ENCODE data around the gene G6PC2.

The G6PC2 gene

GRCh38 chr2:168948621-168949212, 47.6 kb downstream of the G6PC2 start:
- no peak for DNase-seq (ENCODE audit: low read depth)

DNA sequence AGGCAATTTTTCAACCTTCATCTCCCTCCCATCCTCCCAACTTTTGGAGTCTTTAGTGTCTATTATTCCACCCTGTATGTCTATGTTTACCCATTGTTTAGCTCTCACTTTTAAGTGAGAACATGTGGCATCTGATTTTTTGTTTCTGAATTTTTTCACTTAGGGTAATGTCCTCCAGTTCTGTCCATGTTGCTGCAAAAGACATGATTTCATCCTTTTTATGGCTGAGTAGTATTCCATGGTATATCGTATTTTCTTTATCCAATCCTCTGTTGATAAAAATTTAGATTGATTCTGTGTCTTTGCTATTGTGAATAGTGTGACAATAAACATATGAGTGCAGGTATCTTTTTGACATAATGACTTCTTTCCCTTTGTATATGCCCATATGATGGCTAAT, 48.2 kb downstream of the G6PC2 start:
- DNase-seq (ENCODE audit: low read depth) = no peak

- no peak for DNase-seq (ENCODE audit: low read depth)
These were observed 50.8 kb downstream of the G6PC2 start for GRCh38 chr2:168951871-168952270.

GRCh38 chr2:168952424-168952823, 51.3 kb downstream of the G6PC2 start:
- no peak for DNase-seq (ENCODE audit: low read depth)

GRCh38 chr2:168954256-168954655, 53.2 kb downstream of the G6PC2 start:
- DNase-seq (ENCODE audit: low read depth) = no peak

DNA sequence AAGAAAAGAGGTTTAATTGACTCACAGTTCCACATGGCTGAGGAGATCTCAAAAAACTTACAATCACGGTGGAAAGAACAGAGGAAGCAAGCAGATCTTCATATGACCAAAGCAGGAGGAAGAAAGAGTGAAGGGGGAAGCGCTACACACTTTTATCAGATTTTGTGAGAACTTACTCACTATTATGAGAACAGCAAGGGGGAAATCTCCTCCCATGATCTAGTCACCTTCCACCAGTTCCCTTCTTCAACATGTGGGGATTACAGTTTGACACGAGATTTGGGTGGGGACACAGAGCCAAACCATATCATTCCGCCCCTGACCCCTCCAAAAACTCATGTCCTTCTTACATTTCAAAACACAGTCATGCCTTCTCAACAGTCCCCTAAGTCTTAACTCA, 54.2 kb downstream of the G6PC2 start:
- no peak for DNase-seq (ENCODE audit: low read depth)

DNA sequence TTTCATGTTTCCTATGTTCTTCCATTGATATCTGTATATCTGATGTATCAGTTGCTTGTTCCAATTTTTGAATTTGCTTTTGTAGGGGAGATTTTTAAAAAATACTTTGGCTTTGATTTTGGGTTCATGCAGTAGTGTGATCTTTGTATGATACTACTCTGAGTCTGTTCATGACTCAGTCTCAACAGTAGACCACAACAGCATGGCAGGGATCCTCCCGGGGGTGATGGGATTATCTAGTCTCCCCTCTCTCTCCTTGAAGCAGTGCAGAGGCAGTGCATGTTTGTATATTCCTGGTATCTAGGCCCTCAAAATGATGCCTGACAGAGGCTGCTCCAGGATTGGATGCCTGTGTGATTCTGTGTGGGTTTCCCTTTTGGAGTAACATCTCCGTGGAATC, 55.3 kb downstream of the G6PC2 start:
- no peak for DNase-seq (ENCODE audit: low read depth)

All from stimulated activated CD8-positive, alpha-beta memory T cell treated with anti-CD3 and anti-CD28 coated beads, Interleukin-7, amount 100 ng/mL, for 24 hours (primary cell).